AG09309 (cell line): ENCODE data around the gene PPP2R3C.

Experiments used
- DNase-seq: peaks from one replicate; pipeline ENCODE4 v3.0.0-alpha.2; 2010; ENCODE audit warnings: low read depth
- H3K4me3 ChIP-seq: 2 replicates; pipeline ENCODE4 v1.5.1; 2011; ENCODE audit warnings: mild to moderate bottlenecking, low read depth, low read length, moderate library complexity; ENCODE audit not compliant: control insufficient read depth
- CTCF ChIP-seq: IDR thresholded peaks from 2 replicates; pipeline ENCODE4 v1.5.1; 2011; ENCODE audit warnings: mild to moderate bottlenecking, low read depth, low read length, inconsistent platforms; ENCODE audit not compliant: insufficient read depth, control insufficient read depth; ENCODE audit errors: missing control alignments

Gene PPP2R3C

GRCh38 chr14:35147186-35147585 lies 25.4 kb upstream of the PPP2R3C start:
- no peak for TF ChIP-seq CTCF
- no peak overlapping the region for H3K4me3 ChIP-seq
- DNase-seq = no peak

DNA sequence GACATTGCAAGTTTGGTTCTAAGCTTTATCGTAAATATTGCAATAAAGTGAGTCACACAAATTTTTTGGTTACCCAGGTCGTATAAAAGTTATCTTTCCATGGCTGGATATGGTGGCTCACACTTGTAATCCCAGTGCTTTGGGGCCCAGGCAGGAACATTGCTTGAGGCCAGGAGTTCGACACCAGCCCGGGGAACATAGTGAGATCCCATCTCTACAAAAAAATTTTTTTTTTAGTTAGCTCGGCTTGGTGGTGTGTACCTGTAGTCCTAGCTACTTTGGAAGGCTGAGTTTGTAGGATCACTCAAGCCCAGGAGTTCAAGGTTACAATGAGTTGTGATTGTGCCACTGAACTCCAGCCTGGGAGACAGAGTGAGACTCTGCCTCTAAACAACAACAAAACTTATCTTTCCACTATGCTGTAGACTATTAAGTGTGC lies 24.9 kb upstream of the PPP2R3C start:
- TF ChIP-seq CTCF = no peak
- H3K4me3 ChIP-seq = no peak overlapping the region
- DNase-seq = no peak

- no peak for DNase-seq
- no peak for TF ChIP-seq CTCF
- no peak overlapping the region for H3K4me3 ChIP-seq
Measured at GRCh38 chr14:35144029-35144428, 22.2 kb upstream of the PPP2R3C start.

DNA sequence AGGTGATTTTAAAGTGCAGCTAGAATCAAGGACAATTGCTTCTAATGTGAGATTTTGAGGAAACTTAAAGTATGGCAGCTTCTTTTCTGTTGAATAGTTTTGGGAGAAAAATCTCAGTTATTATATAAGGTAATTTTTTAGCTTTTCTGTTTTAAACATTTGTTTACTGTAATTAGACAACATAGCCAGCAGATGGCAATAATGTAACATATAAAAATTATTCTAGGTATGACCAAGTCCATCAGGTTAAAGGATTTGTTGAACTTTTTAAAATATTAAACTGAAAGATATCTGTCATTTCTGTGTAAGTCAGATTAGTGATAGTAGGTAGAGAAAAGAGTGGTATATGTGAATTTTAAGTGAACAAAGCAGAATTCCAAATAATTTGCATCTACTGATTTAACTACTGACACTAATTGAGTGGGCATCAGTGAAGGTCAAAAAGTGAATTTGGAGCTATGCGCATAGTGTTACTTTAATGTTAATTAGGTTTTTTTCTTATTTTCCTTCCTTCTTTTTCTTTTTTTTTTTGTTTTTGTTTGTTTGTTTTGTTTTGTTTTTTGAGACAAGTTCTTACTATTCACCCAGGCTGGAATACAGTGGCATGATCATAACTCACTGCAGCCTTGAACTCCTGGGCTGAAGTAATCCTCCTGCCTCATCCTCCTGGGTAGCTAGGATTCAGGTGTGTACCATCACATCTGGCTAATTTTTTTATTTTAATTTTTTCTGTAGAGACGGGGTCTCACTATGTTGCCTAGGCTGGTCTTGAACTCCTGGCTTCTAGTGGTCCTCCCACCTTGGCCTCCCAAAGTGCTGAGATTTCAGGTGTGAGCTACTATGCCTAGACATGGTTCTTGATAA lies 19.2 kb upstream of the PPP2R3C start:
- no peak for DNase-seq
- H3K4me3 ChIP-seq = no peak overlapping the region
- no peak for TF ChIP-seq CTCF

- no peak for DNase-seq
- no peak overlapping the region for H3K4me3 ChIP-seq
- TF ChIP-seq CTCF = no peak
Measured at GRCh38 chr14:35138585-35138984, 16.8 kb upstream of the PPP2R3C start.

- H3K4me3 ChIP-seq = no peak overlapping the region
- DNase-seq = no peak
- no peak for TF ChIP-seq CTCF
Measured at GRCh38 chr14:35134329-35135123, 12.7 kb upstream of the PPP2R3C start.
